SK-N-SH treated with all-trans-retinoic acid at 6 μM for 48 hours (cell line): Measurements from ENCODE around the gene CZIB.

ENCODE experiments used
- ATAC-seq: fragments of 200-7000 bp; cut with Tn5 transposase; 3 replicates; pipeline ENCODE4 v1.9.1; 2020; ENCODE audit warnings: mild to moderate bottlenecking, moderate library complexity
- ARNTL ChIP-seq: fragments of 450-650 bp; formaldehyde crosslinking; IDR thresholded peaks from 2 replicates; pipeline ENCODE4 v1.5.0; 2020; ENCODE audit warnings: low read depth, mild to moderate bottlenecking, moderate library complexity, borderline replicate concordance
- BACH2 ChIP-seq: fragments of 250-450 bp; sonication (Bioruptor Pico); IDR thresholded peaks from 2 replicates; pipeline ENCODE4 v1.9.0; 2021; ENCODE audit warnings: mild to moderate bottlenecking, borderline replicate concordance
- CSDC2 ChIP-seq: fragments of 250-450 bp; sonication (Bioruptor Pico); IDR thresholded peaks from 2 replicates; pipeline ENCODE4 v1.5.0; 2020; ENCODE audit warnings: mild to moderate bottlenecking, moderate library complexity
- CSRNP3 ChIP-seq: fragments of 250-450 bp; sonication (Bioruptor Pico); IDR thresholded peaks from 2 replicates; pipeline ENCODE4 v1.5.1; 2021; ENCODE audit warnings: mild to moderate bottlenecking, moderate library complexity
- ESRRG ChIP-seq: fragments of 250-450 bp; sonication (Bioruptor Pico); IDR thresholded peaks from 2 replicates; pipeline ENCODE4 v1.6.1; 2021; ENCODE audit warnings: mild to moderate bottlenecking
- GLIS3 ChIP-seq: fragments of 250-450 bp; sonication (Bioruptor Pico); IDR thresholded peaks from 2 replicates; pipeline ENCODE4 v1.5.0; 2020; ENCODE audit warnings: mild to moderate bottlenecking, moderate library complexity
- ISL1 ChIP-seq: fragments of 250-450 bp; sonication (Bioruptor Pico); IDR thresholded peaks from 2 replicates; pipeline ENCODE4 v2.1.2; 2022; ENCODE audit warnings: mild to moderate bottlenecking, moderate library complexity
- OSR1 ChIP-seq: fragments of 250-450 bp; sonication (Bioruptor Pico); IDR thresholded peaks from 2 replicates; pipeline ENCODE4 v1.8.0; 2022; ENCODE audit warnings: moderate library complexity, mild to moderate bottlenecking, inconsistent platforms
- PATZ1 ChIP-seq: fragments of 250-450 bp; sonication (Bioruptor Pico); IDR thresholded peaks from 2 replicates; pipeline ENCODE4 v1.8.0; 2020; ENCODE audit warnings: mild to moderate bottlenecking, moderate library complexity, borderline replicate concordance
- POU6F1 ChIP-seq: fragments of 250-450 bp; sonication (Bioruptor Pico); IDR thresholded peaks from 2 replicates; pipeline ENCODE4 v1.8.0; 2021; ENCODE audit warnings: low read depth, mild to moderate bottlenecking, moderate library complexity, borderline replicate concordance
- PPARA ChIP-seq: fragments of 250-450 bp; sonication (Bioruptor Pico); IDR thresholded peaks from 2 replicates; pipeline ENCODE4 v1.5.0; 2020; ENCODE audit warnings: mild to moderate bottlenecking, borderline replicate concordance
- RARB ChIP-seq: fragments of 250-450 bp; sonication (Bioruptor Pico); IDR thresholded peaks from 2 replicates; pipeline ENCODE4 v1.8.0; 2021; ENCODE audit warnings: mild to moderate bottlenecking, moderate library complexity
- SNAI2 ChIP-seq: fragments of 250-450 bp; sonication (Bioruptor Pico); IDR thresholded peaks from 2 replicates; pipeline ENCODE4 v1.5.0; 2020; ENCODE audit warnings: mild to moderate bottlenecking, moderate library complexity
- TCF4 ChIP-seq: fragments of 250-450 bp; sonication (Bioruptor Pico); IDR thresholded peaks from 2 replicates; pipeline ENCODE4 v1.8.0; 2021; ENCODE audit warnings: mild to moderate bottlenecking, moderate library complexity, borderline replicate concordance
- TOX ChIP-seq: fragments of 250-450 bp; sonication (Bioruptor Pico); IDR thresholded peaks from 2 replicates; pipeline ENCODE4 v1.8.0; 2021; ENCODE audit warnings: mild to moderate bottlenecking, moderate library complexity, borderline replicate concordance
- ZC3H10 ChIP-seq: fragments of 250-450 bp; sonication (Bioruptor Pico); IDR thresholded peaks from 2 replicates; pipeline ENCODE4 v1.5.1; 2021; ENCODE audit warnings: mild to moderate bottlenecking, moderate library complexity
- ZFP3 ChIP-seq: fragments of 250-450 bp; sonication (Bioruptor Pico); IDR thresholded peaks from 2 replicates; pipeline ENCODE4 v1.5.0; 2020; ENCODE audit warnings: mild to moderate bottlenecking, moderate library complexity
- ZFP30 ChIP-seq: fragments of 450-650 bp; formaldehyde crosslinking; IDR thresholded peaks from 2 replicates; pipeline ENCODE4 v1.5.0; 2022; ENCODE audit warnings: mild to moderate bottlenecking, moderate library complexity
- ZNF565 ChIP-seq: fragments of 450-650 bp; formaldehyde crosslinking; conservative IDR thresholded peaks from 2 replicates; pipeline ENCODE4 v1.5.0; 2020; ENCODE audit warnings: low read depth, mild to moderate bottlenecking, moderate library complexity
- ZNF70 ChIP-seq: fragments of 450-650 bp; formaldehyde crosslinking; IDR thresholded peaks from 2 replicates; pipeline ENCODE4 v1.5.0; 2020; ENCODE audit warnings: mild to moderate bottlenecking, moderate library complexity
- ZNF8 ChIP-seq: fragments of 450-650 bp; formaldehyde crosslinking; IDR thresholded peaks from 2 replicates; pipeline ENCODE4 v1.5.0; 2020; ENCODE audit warnings: mild to moderate bottlenecking, moderate library complexity

The CZIB gene

GRCh38 chr1:53249706-53250105 lies 29.3 kb upstream of the CZIB start (continued):
- no peak for TF ChIP-seq CSRNP3 (CRISPR knock-in tag)
- no peak for TF ChIP-seq ESRRG
- TF ChIP-seq PPARA (CRISPR knock-in tag) = no peak
- TF ChIP-seq ZFP30 (CRISPR knock-in tag) = no peak
- TF ChIP-seq RARB (CRISPR knock-in tag) = no peak
- TF ChIP-seq ZNF8 = no peak
- no peak for TF ChIP-seq ARNTL (CRISPR knock-in tag)

GRCh38 chr1:53246261-53247134 lies 26.1 kb upstream of the CZIB start:
- TF ChIP-seq TOX (CRISPR knock-in tag) (no peak), SNAI2 (CRISPR knock-in tag) (no peak), ZNF8 (no peak), OSR1 (no peak), ISL1 (CRISPR knock-in tag) (no peak), BACH2 (CRISPR knock-in tag) (no peak)
- ATAC-seq = peak; percentile 72

- TF ChIP-seq PPARA (CRISPR knock-in tag) (no peak), ZC3H10 (CRISPR knock-in tag) (no peak), CSRNP3 (CRISPR knock-in tag) (no peak), GLIS3 (CRISPR knock-in tag) (no peak), ZNF70 (CRISPR knock-in tag) (no peak), ZFP30 (CRISPR knock-in tag) (no peak), SNAI2 (CRISPR knock-in tag) (no peak), TCF4 (no peak), OSR1 (no peak), ZFP3 (CRISPR knock-in tag) (no peak), ZNF8 (no peak), CSDC2 (CRISPR knock-in tag) (no peak), ESRRG (no peak), BACH2 (CRISPR knock-in tag) (no peak), ZNF565 (CRISPR knock-in tag) (no peak), TOX (CRISPR knock-in tag) (no peak), ARNTL (CRISPR knock-in tag) (no peak), POU6F1 (CRISPR knock-in tag) (no peak)
- no peak for ATAC-seq
These were observed 23.7 kb upstream of the CZIB start for GRCh38 chr1:53244141-53244540.

- no peak for ATAC-seq
- no peak for TF ChIP-seq ZNF70 (CRISPR knock-in tag)
These were observed 21.9 kb upstream of the CZIB start for GRCh38 chr1:53242381-53242780.

GRCh38 chr1:53241828-53242227 lies 21.4 kb upstream of the CZIB start:
- no peak for ATAC-seq
- TF ChIP-seq OSR1 (no peak), ZNF70 (CRISPR knock-in tag) (no peak), POU6F1 (CRISPR knock-in tag) (no peak), ZFP30 (CRISPR knock-in tag) (no peak), PATZ1 (CRISPR knock-in tag) (no peak), SNAI2 (CRISPR knock-in tag) (no peak), CSDC2 (CRISPR knock-in tag) (no peak), ZC3H10 (CRISPR knock-in tag) (no peak), RARB (CRISPR knock-in tag) (no peak)
